HL-60/S4 treated with retinoic acid at 250 ng/mL for 4 days and 3 days (cell line): ENCODE data around the gene SNED1.

ENCODE experiments used
- in situ Hi-C: fragments of 300-500 bp; cut with MboI; formaldehyde crosslinking; loops from 2 replicates; pipeline ENCODE4 v1.7.0; 2022; ENCODE audit warnings: low sequenced_read_pairs

The SNED1 gene

GRCh38 chr2:241003830-241004564, 5.6 kb downstream of the SNED1 start:
- in situ Hi-C loops = no loop called here

- in situ Hi-C loops = no loop called here
These were observed 7.2 kb downstream of the SNED1 start for GRCh38 chr2:241005569-241005968.

- in situ Hi-C loops = no loop called here
These were observed 8.0 kb downstream of the SNED1 start for GRCh38 chr2:241006412-241006811.

DNA sequence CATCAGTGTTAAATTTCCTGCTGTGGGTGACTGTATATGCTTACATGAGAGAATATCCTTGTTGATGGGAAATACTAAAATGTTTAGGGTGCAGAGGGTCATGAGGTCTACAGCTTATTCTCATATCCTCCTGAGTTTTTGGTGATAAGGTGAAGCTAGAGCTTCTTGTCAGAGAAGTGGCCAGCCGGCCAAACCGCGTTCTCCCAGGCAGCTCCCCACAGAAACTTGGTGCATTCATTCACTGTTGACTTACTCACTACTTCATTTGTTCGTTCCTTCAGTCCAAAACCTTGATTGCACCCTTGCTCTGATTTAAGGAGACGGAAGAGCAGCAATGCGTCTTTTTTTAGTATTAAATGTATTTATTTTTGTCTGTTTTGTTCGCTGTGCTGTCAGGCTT, 8.7 kb downstream of the SNED1 start:
- in situ Hi-C loops = no loop called here

DNA sequence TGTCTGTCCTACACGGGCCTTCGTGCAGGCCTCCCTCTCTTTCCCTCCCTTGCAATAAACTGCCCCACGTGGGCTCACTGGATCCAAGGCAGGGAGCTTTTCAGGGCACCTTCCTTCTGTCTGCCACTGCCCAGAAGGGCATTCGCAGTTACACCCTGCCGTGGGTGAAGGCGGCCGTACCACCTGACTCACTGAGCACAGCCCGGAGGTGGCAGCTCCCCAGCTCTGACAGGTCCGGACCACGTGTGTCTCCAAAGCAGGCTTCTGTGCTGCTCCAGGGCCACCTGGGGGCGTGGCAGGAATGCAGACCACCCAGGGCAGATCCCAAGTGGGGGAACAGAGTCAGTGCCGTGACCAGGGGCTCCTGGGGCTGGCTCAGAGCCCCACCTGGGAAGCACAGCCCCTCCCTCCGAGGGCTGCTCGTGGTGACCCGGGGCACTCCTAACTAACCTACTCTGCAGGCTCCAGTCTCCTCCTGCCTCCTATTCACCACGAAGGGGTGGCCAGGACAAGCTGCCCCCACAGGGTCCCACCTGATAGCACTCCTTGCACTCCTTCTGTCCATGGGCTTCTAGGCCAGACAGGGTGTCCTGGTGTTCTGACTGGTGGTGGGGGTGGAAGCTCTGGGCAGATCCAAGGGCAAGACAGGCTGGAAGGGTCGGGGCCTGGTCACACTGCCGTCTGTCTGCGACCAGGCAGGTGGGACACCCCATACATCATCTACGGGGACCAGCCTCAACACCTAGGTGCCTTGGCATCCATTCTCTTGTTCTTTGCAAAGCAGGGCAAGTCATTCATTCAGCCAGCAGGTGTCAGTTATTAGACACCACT, 9.7 kb downstream of the SNED1 start:
- in situ Hi-C loops = no loop called here

DNA sequence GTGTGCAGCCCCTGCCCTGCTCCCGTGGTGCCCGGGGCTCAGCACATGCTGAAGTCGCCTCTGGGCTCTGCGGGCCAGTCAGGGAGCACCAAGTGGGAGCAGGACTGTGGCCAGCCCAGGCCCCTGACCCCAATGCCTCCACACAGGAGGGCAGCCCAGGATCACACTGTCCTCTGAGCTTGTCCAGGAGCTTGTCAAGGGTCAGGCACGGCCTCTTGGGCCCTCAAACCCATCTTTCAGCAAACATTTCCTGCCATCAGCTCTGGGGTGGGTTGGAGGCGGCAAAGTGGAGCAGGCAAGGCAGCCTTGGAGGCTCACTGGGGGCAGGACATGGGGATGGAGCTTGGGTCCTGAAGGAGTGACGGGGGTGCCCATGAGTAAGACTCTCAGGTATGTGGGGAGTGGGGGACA, 10.3 kb downstream of the SNED1 start:
- in situ Hi-C loops = no loop called here

- in situ Hi-C loops = no loop called here
These were observed 10.8 kb downstream of the SNED1 start for GRCh38 chr2:241009191-241009590.

DNA sequence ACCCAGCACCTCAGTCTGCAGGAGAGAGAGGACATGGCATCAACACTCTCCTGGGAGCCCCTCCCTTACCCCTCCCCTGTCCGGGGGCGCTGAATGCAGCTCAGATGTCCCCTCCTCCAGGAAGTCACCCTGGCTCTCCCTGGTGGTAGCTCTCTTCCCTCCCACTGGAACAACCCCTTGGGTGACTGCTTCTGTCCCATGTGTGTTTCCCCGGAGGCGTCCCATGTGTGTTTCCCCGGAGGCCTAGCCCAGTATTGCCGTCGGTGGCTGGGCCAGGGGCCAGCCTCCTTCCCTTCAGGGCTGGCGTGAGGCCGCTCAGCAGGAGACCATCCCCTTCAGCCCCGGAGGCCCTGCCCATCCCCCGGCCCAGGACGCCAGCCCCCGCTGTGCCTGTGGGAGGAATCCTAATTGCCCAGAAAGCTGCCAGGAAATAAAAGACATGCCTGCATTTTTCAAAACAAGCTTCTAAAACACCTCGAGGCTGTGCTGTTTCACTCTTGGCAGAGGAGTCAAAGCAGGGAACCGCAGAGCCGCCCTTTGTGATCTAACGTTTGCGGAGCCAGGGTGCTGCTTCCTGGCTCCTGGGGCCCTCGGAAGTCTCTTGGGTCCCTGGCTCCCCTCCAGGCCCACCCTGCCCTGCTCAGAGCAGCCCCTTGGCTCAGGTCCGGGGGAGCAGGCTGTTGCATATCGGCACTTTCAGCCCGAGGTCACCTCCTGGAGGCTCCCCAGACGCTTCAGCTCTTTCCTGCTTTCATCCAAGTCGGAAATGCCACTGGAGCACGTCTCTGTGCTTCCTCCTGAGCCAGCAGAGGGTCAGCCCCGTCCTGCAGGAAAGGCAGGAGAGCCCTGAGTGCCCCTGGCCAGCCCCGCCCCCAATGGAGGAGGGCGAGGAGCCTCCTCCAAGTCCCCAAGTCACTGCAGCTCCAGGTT, 11.4 kb downstream of the SNED1 start:
- in situ Hi-C loops = no loop called here

DNA sequence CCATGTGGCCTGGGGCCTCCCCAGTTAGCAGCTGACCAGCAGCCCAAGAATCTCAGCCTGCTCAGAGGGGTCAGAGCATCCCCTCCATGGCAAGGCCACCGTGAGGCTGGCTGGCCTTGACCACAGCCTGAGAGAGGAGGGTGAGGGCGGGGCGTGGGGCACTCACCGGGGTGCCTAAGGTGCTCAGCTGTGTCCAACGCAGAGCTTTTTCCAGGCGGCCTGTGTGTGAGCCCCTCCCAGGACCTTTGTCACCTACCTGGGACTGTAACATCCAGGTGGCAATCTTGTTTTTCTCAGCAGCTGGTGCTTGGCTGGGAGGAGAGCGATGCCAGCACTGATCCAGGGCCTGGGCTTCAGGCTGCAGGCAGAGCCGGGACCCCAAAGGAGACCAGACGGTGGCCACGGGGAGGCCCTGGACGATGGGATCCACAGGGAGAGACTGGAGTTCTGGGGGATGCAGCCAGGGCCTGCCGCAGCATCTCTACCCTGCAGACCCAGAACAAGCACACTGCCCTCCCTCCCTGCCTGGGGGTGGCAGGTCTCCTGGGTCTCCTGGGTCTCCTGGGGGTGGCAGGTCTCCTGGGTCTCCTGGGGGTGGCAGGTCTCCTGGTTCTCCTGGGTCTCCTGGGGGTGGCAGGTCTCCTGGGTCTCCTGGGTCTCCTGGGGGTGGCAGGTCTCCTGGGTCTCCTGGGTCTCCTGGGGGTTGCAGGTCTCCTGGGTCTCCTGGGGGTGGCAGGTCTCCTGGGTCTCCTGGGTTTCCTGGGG, 12.3 kb downstream of the SNED1 start:
- in situ Hi-C loops = no loop called here

DNA sequence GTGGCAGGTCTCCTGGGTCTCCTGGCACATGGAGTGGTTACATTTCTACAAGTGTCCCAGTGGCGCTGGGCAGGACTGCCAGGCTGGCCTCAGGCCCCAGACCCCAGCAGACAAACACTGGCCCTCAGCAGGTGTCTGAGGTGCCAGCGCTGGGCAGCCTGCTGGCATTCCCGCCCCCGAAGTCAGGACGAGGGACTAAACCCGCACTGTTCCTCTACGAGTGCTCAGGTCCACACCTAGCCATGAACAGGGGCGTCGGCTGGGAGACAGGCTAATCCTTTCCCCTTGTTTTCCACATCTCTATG, 12.8 kb downstream of the SNED1 start:
- in situ Hi-C loops = no loop called here

- in situ Hi-C loops = no loop called here
These were observed 13.5 kb downstream of the SNED1 start for GRCh38 chr2:241011751-241012510.

DNA sequence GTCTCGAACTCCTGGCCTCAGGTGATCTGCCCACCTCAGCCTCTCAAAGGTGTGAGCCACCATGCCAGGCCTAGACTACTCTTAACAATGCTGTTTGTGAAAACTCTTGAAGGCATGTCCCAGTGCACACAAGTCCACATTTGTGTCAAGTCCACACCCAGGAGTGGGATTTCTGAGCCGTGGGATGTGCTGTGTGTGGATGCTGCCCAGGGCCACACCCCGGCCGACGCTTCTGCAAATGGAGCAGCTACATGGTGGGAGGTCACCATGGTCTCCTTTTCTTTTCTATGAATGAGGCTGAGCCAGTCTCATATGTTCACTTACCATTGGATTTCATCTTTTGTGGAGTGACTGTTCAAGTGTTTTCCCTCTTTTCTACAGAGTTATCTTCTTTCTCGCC, 15.8 kb downstream of the SNED1 start:
- in situ Hi-C loops = no loop called here

- in situ Hi-C loops = no loop called here
These were observed 16.3 kb downstream of the SNED1 start for GRCh38 chr2:241014764-241015163.

DNA sequence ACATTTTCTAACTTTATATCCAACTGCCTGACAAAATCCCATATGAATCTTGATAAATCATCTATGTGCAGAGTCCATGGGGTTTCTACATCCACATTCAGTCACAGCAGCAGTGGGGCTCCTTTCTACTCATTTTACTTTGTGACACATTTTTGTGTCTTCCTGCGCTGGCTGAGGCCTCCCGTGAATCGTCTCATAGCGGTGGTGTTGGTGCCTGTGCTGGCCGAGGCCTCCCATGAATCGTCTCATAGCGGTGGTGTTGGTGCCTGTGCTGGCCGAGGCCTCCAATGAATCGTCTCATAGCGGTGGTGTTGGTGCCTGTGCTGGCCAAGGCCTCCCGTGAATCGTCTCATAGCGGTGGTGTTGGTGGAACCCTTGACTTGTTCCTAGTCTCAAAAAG, 17.0 kb downstream of the SNED1 start:
- in situ Hi-C loops = no loop called here

DNA sequence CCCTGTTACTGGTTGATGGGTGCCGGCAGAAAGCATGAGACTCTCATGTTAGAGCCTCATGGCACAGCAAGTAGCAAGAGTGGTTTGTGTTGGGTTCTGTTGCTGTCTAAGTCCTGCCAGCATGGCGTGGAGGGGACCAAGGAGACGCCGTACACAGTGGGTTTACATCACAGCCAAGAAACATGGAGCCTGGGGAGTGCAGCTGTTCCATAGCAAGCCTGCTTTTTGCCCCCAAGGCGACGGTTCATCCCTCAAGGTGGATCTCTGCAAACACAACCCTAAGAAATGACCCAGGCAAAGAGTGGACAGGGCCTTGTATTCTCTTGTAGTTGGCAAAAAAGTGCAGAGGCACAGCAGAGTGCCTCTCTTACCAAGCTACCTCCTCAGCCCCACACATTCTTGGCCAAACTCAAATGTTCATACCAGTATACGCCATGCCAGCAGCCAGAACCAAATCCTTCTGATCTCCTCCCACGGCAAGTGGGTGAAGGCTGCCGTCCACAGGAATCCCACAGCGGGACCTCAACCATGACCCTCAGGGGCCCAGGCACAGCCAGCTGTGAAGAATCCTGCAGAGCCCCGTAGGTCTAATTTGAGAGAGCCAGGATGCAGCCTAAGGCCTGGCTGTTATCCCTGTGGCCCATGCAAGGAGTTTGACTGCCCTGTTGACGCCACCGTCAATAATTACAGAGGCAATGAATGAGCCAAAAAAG, 19.0 kb downstream of the SNED1 start:
- in situ Hi-C loops = no loop called here

DNA sequence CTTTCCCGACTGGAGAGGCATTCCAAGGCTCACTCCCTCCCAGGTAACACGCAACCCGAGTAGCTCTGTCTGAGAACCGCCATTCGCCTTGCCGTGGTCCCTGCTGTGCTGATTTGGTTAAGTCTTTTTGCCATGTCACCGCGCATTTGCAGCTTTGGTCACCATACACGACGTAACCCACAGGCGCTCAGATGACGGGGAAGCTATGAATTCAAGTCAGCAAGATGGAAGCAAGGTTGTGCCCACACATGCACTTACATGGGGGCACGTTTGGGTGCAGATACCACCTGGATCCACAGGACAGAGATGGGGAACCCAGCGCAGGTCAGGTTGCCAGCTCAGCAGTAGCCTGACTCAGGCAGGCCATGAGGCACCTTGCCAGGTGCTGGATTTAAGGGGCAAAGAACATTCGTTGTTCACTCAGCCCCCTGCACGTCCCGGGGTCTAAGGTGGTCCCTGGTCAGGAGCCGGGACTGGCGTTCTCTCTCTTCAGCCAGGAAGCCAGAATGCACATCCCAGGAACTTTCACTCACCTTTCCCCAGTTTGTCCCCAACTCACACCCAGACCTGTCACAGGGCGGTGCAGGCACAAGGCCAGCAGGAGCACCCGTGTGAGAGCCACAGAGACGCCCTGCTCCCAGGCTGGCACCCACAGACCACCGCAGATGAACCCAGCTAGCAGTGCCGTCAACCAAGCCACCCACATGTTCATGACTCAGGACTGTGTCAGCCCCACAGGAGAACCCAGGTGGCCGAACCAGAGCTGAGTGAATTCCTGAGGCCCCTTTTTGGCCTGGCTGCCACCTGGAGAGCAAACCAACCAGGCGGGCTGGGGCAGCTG, 19.9 kb downstream of the SNED1 start:
- in situ Hi-C loops = no loop called here

- in situ Hi-C loops = no loop called here
These were observed 21.2 kb downstream of the SNED1 start for GRCh38 chr2:241019441-241020139.

GRCh38 chr2:241020201-241020600, 21.8 kb downstream of the SNED1 start:
- in situ Hi-C loops = no loop called here
